NK-92 (cell line): ENCODE measurements around the gene ITGB7.
A peak's percentile ranks its signal among the peaks of the same experiment; 100 is the strongest.
"Not testable (repeated sequence)": the region's sequence is repeated elsewhere in the genome, so short reads cannot be mapped to it uniquely, and the experiment has no call there.

Experiments used
- DNase-seq: peaks from one replicate; lab custom pipeline; 2025; ENCODE audit not compliant: unreplicated experiment; lab: John Stamatoyannopoulos, UW

Gene ITGB7

GRCh38 chr12:53180220-53180930 lies 26.7 kb downstream of the ITGB7 start, which contains the start of the genes CSAD and ZNF740:
Gene CSAD (minus strand): TSS chr12:53180925. CDS start chr12:53173470, 7,455 bp downstream.
Gene ZNF740 (plus strand): TSS chr12:53180722. CDS start chr12:53181984, 1,262 bp downstream.
- peak; percentile 90 for DNase-seq

- no peak for DNase-seq
Observed at GRCh38 chr12:53179687-53180219, 27.3 kb downstream of the ITGB7 start.

DNA sequence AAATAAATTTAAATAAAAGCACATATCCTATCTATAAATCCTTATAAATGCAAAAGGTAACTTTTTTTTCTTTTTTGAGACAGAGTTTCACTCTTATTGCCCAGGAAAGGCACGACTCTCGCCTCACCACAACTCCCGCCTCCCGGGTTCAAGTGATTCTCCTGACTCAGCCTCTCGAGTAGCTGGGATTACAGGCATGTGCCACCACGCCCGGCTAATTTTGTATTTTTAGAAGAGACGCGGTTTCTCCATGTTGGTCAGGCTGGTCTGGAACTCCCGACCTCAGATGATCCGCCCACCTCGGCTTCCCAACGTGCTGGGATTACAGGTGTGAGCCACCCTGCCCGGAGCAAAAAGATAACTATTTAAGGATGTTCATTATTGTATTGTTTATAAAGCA lies 28.2 kb downstream of the ITGB7 start:
- DNase-seq = not testable (repeated sequence)

DNA sequence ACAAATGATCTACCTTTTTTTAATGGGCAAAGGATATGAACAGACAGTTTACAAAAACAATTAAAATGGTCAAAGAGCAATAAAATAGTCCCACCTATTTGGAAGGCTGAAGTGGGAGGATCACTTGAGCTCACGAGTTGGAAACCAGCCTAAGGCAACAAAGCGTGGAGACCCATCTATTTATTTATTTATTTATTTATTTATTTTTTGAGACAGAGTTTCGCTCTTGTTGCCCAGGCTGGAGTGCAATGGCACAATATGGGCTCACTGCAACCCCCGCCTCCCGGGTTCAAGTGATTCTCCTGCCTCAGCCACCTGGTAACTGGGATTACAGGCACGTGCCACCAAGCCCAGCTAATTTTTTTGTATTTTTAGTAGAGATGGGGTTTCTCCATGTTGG lies 29.6 kb downstream of the ITGB7 start:
- not testable (repeated sequence) for DNase-seq

- DNase-seq = no peak
Observed at GRCh38 chr12:53176750-53177149, 30.3 kb downstream of the ITGB7 start.

DNA sequence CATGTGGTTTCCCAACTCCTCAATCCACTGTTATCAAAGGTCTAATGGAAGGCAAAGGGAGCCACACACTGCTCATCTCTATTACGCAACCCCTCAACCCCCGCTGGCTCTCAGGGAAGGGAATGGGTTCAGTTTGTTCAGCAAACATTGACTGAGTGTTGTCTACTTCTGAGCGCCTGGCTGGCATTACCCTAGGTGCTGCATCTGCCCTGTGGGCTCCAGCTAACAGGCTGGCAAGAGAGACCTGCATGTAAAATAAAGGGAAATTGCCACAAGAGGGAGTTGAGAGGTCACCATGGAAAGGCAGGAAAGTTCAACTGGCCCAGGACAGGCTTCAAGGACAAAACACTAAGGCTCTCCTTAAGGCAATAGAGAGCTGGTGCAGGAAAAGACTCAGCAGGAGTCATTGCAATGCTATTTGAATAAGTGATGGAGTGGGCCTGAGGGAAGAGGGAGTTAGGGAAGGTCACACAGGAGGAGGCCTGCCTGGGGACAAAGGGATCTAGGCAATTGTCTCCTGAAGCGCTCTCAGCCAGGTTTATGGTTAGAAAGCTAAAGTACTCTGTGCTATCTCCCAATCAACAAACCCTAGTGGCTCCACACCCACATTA lies 32.1 kb downstream of the ITGB7 start:
- DNase-seq = no peak

DNA sequence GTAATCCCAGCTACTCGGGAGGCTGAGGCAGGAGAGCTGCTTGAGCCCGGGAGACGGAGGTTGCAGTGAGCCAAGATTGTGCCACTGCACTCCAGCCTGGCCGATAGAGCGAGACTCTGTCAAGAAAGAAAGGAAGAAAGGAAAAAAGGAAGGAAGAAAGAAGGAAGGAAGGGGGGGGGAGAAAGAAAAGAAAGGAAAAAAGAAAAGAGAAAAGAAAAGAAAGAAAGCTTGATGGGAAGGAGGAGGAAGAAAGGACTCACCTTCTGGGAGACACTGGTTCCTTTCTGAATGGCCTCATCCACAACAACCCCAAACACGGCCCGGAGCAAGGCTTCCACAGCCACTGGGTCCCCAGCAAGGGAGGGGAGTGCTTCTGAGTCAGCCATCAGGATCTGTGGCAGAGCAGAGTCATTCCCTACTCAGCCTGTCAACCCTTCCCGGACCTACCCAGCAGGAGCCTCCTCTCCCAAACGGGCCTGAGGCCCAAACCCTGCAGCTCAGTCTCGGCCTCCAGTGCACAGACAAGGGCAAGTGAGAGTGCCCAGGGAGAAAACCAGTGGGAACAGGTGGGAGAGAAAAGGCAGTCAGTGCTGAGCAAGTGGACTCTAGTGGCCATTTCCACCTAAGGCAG lies 33.9 kb downstream of the ITGB7 start:
- no peak for DNase-seq

DNA sequence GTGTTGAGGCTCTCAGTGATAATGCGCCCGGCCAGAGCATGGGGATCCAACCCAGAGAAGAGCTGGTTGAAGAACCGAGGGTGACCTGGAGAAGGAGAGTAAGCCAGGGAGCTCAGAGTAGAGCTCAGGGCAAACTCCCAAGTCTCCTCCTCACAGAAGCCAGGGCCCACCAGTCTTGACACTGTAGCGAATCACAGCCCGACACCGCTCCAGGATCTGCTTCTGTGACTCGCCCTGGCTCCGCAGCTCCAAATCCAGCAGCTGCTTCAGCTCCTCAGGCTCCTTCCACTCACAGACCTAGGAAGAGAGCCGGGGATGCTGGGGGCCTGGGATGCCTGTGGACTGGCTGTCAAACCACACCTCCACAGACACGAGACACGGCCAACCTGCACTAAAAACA lies 34.7 kb downstream of the ITGB7 start:
- DNase-seq = no peak

GRCh38 chr12:53171725-53172329 lies 35.2 kb downstream of the ITGB7 start:
- DNase-seq = no peak

- DNase-seq = no peak
Observed at GRCh38 chr12:53170876-53171724, 36.0 kb downstream of the ITGB7 start.

DNA sequence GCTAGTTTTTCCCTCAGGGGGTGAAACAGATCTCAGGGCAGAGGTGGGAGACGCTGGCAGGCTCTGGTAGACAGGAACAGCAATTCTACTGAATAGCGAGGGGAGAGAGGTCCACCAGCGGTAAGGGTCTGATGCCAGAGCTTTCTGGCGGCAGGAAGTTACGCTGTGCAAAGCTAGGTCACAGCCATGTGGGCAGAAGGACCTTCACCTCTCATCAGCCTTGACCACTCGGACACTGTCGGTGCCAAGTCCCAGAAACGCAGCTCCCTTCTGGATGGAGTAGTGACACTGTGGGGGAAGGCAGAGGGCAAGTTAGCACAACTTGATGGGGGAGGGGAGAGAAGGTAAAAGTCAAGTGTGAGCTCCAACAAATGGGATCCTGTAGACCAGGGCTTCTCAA lies 36.8 kb downstream of the ITGB7 start:
- no peak for DNase-seq

- DNase-seq = no peak
Observed at GRCh38 chr12:53169644-53170043, 37.4 kb downstream of the ITGB7 start.

DNA sequence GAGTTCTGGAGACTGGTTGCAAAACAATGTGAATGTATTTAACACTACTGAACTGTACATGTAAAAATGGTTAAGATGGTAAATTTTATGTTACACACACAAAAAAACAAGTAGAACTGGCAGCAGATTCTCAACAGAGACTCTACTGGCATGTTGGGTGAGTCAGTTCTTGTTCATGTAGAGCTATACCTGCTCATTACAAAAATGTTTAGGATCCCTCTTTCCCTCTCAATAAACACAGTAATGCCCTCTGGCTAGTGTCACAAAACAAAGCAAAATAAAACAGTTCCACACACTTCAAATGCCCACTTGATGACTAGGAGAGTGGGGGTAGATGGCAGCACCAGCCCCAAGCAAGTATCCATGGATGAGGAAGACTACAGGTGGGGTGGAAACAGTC lies 40.2 kb downstream of the ITGB7 start:
- DNase-seq = no peak

DNA sequence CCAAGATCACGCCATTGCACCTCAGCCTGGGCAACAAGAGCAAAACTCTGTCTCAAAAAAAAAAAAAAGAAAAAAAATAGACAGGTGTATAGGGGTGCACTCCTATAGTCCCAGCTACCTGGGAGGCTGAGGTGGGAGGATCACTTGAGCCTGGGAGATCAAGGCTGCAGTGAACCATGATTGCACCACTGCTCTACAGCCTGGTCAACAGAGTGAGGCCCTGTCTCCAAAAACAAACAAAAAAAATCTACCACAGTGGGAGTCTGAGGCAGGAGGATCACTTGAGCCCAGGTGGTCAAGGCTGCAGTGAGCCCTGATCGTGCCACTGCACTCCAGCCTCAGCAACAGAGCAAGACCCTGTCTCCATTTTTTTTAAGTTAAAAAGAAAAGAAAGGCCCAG lies 44.0 kb downstream of the ITGB7 start:
- not testable (repeated sequence) for DNase-seq

- DNase-seq = no peak
Observed at GRCh38 chr12:53161119-53161911, 45.7 kb downstream of the ITGB7 start.

- no peak for DNase-seq
Observed at GRCh38 chr12:53160673-53161072, 46.4 kb downstream of the ITGB7 start.

DNA sequence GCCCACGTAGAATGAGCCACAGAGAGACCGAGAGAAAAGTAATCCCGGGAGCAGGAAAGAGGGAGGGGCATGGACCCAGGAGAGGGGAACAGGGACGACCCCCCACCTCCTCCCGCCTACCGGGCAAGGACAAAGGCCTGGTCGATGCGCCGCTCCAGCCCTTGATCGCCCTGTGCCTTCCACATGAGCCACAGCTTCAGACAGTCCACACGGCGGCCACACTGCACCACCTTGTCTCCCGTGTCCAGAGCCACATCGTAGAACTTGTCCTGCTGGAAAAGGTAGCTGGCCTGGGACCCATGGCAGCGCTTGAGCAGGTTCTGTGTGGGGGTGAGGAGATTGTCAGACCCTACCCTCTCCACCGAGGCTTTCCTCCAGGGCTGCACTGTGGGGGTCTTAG lies 47.1 kb downstream of the ITGB7 start:
- no peak for DNase-seq

- no peak for DNase-seq
Observed at GRCh38 chr12:53159195-53159839, 47.7 kb downstream of the ITGB7 start.

- DNase-seq = no peak
Observed at GRCh38 chr12:53152390-53152789, 54.7 kb downstream of the ITGB7 start.
